GM23248 (cell line): Measurements from ENCODE around the gene POMT2.

Experiments used
- EZH2 ChIP-seq: fragments of 200-600 bp; sonication (generic); IDR thresholded peaks from 2 replicates; pipeline ENCODE4 v1.6.1; 2018; ENCODE audit warnings: antibody characterized with exemption, mild to moderate bottlenecking; ENCODE audit not compliant: insufficient read depth, poor library complexity, severe bottlenecking
- EZH2phosphoT487 ChIP-seq: fragments of 200-600 bp; sonication (generic); IDR thresholded peaks from 2 replicates; pipeline ENCODE4 v1.6.1; 2018; ENCODE audit warnings: antibody characterized with exemption, moderate library complexity, mild to moderate bottlenecking, low read depth; ENCODE audit not compliant: insufficient read depth

DNA sequence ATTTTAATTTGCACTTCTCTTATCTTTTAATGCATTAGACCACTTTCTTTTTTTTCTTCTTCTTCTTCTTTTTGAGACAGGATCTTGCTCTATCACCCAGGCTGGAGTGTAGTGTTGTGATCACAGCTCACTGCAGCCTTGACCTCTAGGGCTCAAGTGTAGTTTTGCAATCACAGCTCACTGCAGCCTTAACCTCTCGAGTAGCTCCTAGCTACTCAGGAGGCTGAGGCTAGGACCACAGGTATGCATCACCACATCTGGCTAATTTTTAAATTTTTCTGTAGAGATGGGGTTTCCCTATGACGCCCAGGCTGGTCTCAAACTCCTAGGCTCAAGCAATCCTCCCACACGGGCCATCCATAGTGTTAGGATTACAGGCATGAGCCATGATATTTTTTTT is 43.5 kb upstream of the POMT2 start:
- TF ChIP-seq EZH2 (no peak), EZH2phosphoT487 (no peak)
